Measurements from ENCODE around the gene BCL11B. TPM values are rescaled to one million over a fixed set of nuclear protein-coding genes. Genes with fewer than 3 reads are reported as not detected.
"Not testable (repeated sequence)": the region's sequence is repeated elsewhere in the genome, so short reads cannot be mapped to it uniquely, and the experiment has no call there.

The BCL11B gene
- polyA plus RNA-seq, 1 donor from 2014 or later: 0.38 TPM

DNA sequence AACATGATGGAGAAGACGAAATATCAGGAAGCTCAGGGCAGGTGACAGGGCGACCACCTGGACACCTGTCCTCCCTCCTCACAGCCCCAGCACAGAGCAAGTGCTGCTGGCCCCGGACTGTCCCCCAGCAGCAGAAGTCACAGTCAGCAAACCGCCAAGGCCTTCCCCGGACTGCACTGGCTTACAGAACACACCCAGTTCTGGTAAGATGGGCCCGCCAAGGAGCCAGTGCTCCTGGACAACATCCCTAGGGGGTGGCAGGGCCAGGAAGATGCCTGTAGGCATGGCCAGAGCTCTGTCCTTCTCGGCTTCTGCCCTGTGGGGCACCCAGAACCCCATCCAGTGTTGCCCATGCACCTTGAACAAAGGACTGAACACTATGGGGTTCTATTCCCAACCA, 77.9 kb downstream of the BCL11B start:
- Mint-ChIP-seq H3K4me3 (no peak overlapping the region), H3K36me3 (no peaks in the 10 kb centered on the region), H3K9me3 (peaks cover 0 to 5% (median 0%) of the 10 kb centered on the region in 3 donors), H3K4me1 (peaks cover 0 to 1% (median 0%) of the 10 kb centered on the region in 3 donors), H3K27me3 (no peaks in the 10 kb centered on the region), H3K27ac (no peak overlapping the region)

DNA sequence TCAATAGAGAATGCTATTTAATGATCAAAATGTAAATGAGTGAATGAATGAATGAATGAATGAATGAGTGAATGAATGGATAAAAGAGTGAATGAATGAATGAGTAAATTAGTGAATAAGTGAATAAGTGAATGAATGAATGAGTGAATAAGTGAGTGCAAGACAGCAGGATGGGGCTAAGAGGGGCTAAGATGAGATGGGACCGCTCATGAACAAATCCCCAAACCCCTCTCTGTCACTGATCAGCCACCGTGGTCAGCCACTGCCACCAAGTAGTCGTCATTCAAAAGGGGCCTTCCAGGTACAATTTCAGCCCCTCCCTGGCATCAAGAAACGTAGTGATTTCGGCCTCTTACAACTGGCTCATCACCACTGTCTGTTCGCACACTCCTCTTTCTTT, 79.2 kb downstream of the BCL11B start:
- Mint-ChIP-seq H3K4me3 (no peak overlapping the region), H3K4me1 (peaks cover 0 to 1% (median 0%) of the 10 kb centered on the region in 3 donors), H3K27ac (no peak overlapping the region), H3K9me3 (peaks cover 0 to 5% (median 0%) of the 10 kb centered on the region in 3 donors), H3K36me3 (no peaks in the 10 kb centered on the region), H3K27me3 (no peaks in the 10 kb centered on the region)

DNA sequence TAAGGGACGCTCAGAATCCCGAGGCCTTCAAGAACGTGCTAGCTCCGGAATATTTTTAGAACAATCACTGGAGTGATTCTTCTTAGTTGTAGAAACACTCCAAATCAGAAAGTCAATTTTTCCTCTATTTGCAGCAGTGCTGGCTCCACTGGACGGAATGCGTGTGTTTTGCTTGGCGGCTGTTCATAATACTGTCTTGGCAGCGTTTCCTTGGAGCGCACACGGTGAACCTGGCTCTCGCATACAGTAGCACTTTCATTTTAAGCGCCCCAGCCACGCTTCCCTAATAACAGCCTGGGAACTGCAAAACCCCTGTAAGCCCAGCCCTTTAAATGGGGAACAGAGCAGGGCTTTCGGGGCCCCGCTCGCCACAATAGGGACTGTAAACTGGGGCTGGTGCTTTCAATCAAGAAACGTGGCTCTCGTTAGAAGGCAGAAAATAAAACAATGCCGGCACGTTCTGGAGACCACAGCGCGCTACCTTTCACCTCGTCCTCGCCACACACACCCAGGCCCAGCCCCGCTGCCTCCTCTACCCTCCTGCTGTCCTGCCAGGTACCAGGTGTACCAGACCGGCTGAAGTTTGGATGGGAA, 79.9 kb downstream of the BCL11B start:
- Mint-ChIP-seq H3K4me3 (peak overlapping the region in 2 of 4 donors; percentile 10 to 31), H3K27ac (peak overlapping the region in 1 of 3 donors; percentile 75), H3K27me3 (no peaks in the 10 kb centered on the region), H3K36me3 (no peaks in the 10 kb centered on the region), H3K9me3 (peaks cover 0 to 5% (median 0%) of the 10 kb centered on the region in 3 donors), H3K4me1 (peaks cover 0 to 1% (median 0%) of the 10 kb centered on the region in 3 donors)

DNA sequence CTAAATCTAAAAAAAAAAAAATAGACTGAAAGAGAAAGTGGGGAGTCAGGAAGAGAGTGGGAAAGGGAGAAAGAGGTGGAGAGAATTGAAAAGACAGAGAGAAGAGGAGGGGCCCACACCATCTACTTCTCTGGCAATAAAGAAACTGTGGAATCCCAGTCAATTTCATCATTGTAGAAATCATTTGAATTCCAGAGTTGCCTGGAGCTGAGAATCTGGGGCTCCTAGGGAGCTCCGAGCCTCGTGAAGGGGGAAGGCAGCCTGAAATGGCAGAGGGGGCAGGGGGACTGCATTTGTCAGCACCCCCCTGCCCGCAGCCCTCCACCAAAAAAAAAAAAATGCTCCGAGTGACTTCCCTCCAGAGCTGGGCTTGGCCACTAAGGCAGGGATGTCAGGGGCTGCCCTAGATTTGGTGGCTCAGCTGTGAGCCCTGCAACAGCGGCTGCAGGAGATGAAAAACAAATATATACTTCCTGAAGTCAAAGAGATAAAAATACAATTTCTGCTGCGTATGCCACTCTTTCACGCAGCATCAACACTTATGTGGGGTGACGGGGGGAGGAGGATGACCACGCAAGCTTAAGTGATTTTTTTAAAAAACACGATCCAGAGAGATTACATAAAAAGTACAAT, 80.5 kb downstream of the BCL11B start:
- Mint-ChIP-seq H3K27ac (peak overlapping the region in 1 of 3 donors; percentile 75), H3K36me3 (no peaks in the 10 kb centered on the region), H3K9me3 (peaks cover 0 to 5% (median 0%) of the 10 kb centered on the region in 3 donors), H3K27me3 (no peaks in the 10 kb centered on the region), H3K4me1 (peaks cover 0 to 1% (median 0%) of the 10 kb centered on the region in 3 donors), H3K4me3 (peak overlapping the region in 2 of 4 donors; percentile 10 to 37)

DNA sequence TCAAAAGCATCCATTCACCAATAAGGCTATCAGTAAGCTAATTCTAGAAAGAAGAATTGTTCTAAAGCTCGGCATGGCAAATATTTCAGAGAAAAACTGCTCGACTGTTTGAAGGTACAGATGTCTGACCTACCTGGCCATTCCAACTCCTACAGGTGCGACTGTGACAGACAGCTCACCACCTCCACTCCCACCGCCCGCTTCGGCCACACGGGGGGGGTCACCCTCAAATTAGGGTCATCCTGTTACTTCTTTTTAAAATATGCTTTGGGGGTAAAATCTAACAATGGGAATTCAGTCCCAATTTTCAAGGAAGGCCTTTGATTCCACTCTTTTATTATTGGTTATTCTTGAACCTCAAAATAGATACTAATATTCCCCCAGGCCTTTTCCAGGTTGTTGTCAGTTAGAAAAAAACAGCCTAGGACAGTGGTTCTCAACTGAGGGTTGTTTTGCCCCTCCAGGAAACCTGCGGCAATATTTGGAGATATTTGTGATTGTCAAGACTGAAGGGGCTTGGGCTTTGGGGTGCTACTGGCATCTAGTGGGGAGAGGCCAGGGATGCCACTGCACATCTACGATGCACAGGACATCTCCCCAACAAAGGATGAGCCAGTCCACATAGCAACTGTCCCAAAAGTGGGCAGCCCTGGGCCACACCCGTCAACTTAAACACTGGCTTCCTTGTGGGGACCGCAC, 81.2 kb downstream of the BCL11B start:
- Mint-ChIP-seq H3K9me3 (peaks cover 0 to 7% (median 0%) of the 10 kb centered on the region in 3 donors), H3K4me1 (peaks cover 0 to 1% (median 0%) of the 10 kb centered on the region in 3 donors), H3K27ac (peak overlapping the region in 1 of 3 donors; percentile 33), H3K36me3 (no peaks in the 10 kb centered on the region), H3K27me3 (no peaks in the 10 kb centered on the region), H3K4me3 (no peak overlapping the region)

DNA sequence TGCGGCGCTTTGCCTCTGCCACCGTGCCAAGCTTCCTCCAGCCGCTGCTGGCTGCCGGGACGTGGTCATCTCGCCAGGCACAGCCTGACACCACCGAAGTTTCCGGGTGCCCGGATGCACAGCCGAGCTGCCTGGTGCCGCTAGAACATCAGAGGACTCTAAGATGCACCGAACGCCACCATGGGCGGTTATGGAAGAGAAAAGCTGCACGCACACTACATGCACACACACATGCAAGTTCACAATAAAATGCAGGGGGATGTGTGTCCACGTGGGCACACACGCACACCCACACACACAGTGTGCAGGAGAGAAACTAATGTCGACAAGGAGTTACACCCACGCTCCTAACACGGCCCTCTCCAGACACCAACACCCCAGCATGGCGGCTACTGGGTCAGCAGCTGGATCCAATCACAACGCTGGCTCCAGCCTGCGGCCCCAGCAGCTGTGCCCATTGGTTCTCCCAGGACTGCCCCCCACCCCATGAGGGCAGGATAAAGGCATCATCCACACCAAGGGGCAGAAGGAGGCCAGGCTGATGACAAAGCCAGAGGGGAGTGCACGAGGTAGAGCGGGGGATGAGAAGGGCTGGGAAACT, 82.7 kb downstream of the BCL11B start:
- H3K9me3 Mint-ChIP-seq: peaks cover 0 to 9% (median 0%) of the 10 kb centered on the region in 3 donors
- peak overlapping the region in 1 of 4 donors; percentile 22 for H3K4me3 Mint-ChIP-seq
- H3K4me1 Mint-ChIP-seq: peaks cover 0 to 1% (median 0%) of the 10 kb centered on the region in 3 donors
- H3K27ac Mint-ChIP-seq: no peak overlapping the region
- no peaks in the 10 kb centered on the region for H3K27me3 Mint-ChIP-seq
- H3K36me3 Mint-ChIP-seq: no peaks in the 10 kb centered on the region

DNA sequence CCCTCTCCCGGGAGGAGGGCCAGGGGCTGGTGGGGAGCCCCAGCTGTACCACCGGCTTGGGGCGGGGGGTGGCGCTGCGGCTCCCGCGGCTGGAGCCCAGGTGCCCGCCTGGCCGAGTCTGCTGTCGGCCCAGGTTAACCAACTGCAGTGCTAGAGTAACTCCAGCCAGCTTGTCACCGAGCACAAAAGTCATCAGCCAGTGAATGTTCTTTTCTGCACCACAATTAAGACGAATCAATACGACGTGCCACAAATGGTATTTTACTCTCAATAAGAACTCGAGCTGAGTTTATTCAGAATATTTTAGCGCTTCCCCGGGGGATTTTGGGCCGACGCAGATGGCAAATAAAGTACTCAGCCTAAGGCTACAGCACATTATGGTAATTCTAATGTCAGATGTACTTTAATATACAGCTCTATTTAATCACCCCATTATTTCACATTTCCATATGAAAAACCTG, 83.2 kb downstream of the BCL11B start:
- peaks cover 0 to 2% (median 0%) of the 10 kb centered on the region in 3 donors for H3K4me1 Mint-ChIP-seq
- H3K4me3 Mint-ChIP-seq: peak overlapping the region in 1 of 4 donors; percentile 22
- H3K27me3 Mint-ChIP-seq: no peaks in the 10 kb centered on the region
- no peaks in the 10 kb centered on the region for H3K36me3 Mint-ChIP-seq
- peaks cover 0 to 9% (median 0%) of the 10 kb centered on the region in 3 donors for H3K9me3 Mint-ChIP-seq
- no peak overlapping the region for H3K27ac Mint-ChIP-seq

DNA sequence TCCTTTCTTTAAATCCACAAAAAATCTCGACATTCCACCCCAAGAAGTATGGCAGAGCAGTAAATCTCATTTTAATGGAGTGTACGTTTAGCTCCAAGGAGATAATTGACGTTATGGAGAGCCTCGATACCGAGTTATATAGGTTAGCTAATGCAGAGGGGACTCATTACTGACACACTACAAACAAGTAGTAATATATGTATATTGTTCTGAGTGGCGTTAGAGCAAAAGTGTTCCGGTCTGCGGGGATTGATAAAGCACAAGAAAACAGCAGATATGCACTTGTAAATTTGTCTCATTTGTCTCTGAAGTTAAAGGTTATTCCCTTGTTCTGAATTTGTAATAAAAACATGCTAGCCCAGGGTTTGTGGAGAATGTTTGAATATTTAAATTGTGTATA, 84.1 kb downstream of the BCL11B start:
- peaks cover 0 to 2% (median 0%) of the 10 kb centered on the region in 3 donors for H3K4me1 Mint-ChIP-seq
- H3K4me3 Mint-ChIP-seq: no peak overlapping the region
- peak overlapping the region in 1 of 3 donors; percentile 35 for H3K27ac Mint-ChIP-seq
- H3K27me3 Mint-ChIP-seq: peaks cover 2% of the 10 kb centered on the region
- no peaks in the 10 kb centered on the region for H3K36me3 Mint-ChIP-seq
- peaks cover 0 to 5% (median 0%) of the 10 kb centered on the region in 3 donors for H3K9me3 Mint-ChIP-seq

DNA sequence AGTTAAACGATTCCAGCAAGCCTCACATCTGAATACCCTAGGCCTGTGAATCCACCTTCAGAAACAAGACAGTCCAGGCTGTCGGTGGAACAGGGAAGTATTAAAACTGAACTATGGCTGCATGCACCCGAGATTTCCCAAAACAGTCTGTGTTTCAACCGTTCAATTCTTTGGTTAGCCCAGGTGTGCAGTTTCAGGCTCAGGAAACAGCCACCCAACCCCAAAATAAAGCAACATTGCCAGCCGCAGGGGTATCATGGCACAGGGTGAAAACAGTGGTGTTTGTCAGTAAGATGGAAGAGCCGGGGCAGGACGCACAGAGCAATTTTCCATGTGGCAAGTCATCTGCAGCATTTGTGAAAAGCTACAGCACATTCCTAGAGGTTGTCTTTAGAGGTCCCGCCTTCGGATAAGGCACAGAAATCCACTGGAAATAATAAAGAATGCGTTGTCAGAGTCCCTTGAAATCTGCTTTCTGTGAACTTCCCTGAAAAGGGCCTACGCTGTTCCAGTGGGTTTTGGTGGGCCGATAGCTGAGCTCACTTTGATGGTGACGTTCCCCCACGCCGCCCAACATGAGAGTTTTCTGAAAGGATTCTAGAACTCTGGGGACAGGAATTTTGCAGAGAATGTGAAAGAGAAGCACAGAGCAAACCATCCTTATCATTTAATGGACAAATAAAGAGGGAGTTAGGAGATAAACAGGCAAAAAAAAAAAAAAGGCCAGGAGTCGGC, 84.9 kb downstream of the BCL11B start:
- Mint-ChIP-seq H3K27ac (peak overlapping the region in 1 of 3 donors; percentile 46), H3K4me1 (peaks cover 0 to 2% (median 0%) of the 10 kb centered on the region in 3 donors), H3K4me3 (no peak overlapping the region), H3K27me3 (peaks cover 2% of the 10 kb centered on the region), H3K9me3 (peaks cover 0 to 5% (median 0%) of the 10 kb centered on the region in 3 donors), H3K36me3 (no peaks in the 10 kb centered on the region)

DNA sequence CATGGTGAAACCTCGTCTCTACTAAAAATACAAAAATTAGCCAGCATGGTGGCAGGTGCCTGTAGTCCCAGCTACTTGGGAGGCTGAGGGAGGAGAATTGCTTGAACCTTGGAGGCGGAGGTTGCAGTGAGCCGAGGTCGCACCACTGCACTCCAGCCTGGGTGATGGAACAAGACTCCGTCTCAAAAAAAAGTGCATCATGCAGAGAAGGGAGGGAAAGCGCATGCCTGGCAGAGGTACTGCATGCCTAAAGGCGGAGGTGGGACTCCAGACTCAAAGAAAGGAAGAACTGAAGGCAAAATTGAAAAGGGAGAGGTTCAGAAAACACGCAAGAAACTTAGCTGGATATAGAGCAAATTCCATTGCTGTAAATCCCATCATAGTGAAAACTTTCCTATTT, 85.7 kb downstream of the BCL11B start:
- H3K36me3 Mint-ChIP-seq, H3K27me3 Mint-ChIP-seq, H3K4me3 Mint-ChIP-seq, H3K9me3 Mint-ChIP-seq, H3K27ac Mint-ChIP-seq, H3K4me1 Mint-ChIP-seq: not testable (repeated sequence)

DNA sequence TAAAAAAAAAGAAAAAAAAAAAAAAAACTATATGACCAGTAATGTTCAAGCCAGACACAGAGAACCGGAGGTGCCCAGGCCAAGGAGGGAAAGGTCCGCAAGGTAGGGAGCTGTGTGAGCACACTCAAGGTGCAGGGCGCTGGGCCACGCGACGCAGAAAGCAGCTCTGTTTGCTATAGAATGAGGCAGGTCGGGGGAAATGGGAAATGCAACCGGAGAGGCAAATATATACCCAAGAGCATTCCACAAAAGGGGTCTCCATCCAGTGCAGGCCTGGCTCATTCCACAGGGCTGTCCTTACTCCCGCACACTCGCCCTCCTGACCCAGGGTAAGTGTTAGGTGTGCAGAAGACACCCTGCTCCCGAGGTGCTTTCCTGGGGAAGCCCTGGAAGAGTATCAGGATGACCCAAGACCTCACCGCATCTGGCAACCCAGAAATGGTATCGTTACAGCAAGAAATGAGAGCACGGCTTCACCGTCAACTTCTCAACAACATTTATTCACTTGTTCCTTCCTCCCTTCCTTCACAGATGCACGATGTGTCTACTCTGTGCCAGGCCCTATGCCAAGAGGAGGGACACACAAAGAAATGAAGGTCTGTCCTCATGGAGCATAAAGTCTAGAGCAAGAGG, 86.4 kb downstream of the BCL11B start:
- Mint-ChIP-seq H3K4me3 (peak overlapping the region in 1 of 4 donors; percentile 51), H3K4me1 (peaks cover 0 to 1% (median 0%) of the 10 kb centered on the region in 3 donors), H3K36me3 (no peaks in the 10 kb centered on the region), H3K27ac (no peak overlapping the region), H3K9me3 (peaks cover 0 to 5% (median 0%) of the 10 kb centered on the region in 3 donors), H3K27me3 (peaks cover 2% of the 10 kb centered on the region)

DNA sequence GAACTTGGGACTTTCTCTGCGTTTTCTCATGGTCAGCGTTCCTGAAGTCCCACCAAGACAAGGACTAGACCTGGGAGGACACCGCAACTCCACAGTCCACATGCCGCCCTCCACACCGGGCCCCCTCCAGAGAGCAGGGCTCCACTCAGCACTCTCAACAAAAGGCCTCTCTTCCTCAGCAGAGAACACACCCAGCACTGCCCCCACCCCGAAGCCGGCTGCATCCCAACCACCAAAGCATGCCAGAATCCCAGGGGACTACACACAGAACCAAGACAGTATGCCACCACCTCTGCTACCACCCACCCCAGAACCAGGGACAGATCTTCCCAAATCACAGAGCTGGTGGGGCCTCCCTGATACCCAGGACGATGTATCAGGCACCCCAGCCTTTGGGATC, 88.3 kb downstream of the BCL11B start:
- Mint-ChIP-seq H3K9me3 (peaks cover 0 to 4% (median 0%) of the 10 kb centered on the region in 3 donors), H3K27me3 (peaks cover 2% of the 10 kb centered on the region), H3K27ac (no peak overlapping the region), H3K4me1 (peaks cover 0 to 1% (median 0%) of the 10 kb centered on the region in 3 donors), H3K4me3 (no peak overlapping the region), H3K36me3 (no peaks in the 10 kb centered on the region)

DNA sequence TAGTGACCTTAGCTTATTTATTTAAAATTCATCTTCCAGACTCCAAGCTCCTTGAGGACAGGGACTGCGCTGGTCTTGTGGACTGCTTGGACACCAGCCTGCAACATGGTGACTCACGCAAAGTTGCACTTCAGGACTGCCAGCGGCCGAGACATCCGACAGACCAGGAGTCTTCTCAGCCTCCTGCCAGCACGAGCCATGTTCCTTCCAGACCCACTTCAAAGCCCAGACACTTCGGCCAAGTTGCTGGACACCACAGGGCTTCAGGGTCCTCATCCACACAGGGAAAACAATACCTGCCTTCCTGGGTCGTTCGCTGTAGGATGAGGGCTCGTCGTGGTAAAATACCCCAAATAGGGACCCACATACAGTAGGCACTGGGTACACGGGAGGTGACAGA, 88.7 kb downstream of the BCL11B start:
- H3K4me3 Mint-ChIP-seq: no peak overlapping the region
- H3K9me3 Mint-ChIP-seq: peaks cover 0 to 4% (median 0%) of the 10 kb centered on the region in 3 donors

More for the DNA sequence above, 88.7 kb downstream of the BCL11B start:
- Mint-ChIP-seq H3K27me3 (peaks cover 2% of the 10 kb centered on the region), H3K4me1 (peaks cover 0 to 1% (median 0%) of the 10 kb centered on the region in 3 donors), H3K27ac (no peak overlapping the region), H3K36me3 (no peaks in the 10 kb centered on the region)

Data from IgD-negative memory B cell (primary cell).